H9 (cell line): ENCODE measurements around the gene SLC12A8. TPM values are rescaled to one million over a fixed set of nuclear protein-coding genes. Genes with fewer than 3 reads are reported as not detected.

ENCODE experiments used
- DNase-seq: peaks from one replicate; pipeline ENCODE4 v3.0.0-alpha.2; 2017
- H2AFZ ChIP-seq: one replicate; pipeline ENCODE4 v1.6.1; 2013; ENCODE audit warnings: mild to moderate bottlenecking, low read length, control low read depth, moderate library complexity
- H2AK5ac ChIP-seq: 2 replicates; pipeline ENCODE4 v1.6.1; 2013; ENCODE audit warnings: low read length, control low read depth, mixed read lengths; ENCODE audit not compliant: insufficient read length
- H2BK120ac ChIP-seq: one replicate; pipeline ENCODE4 v1.6.1; 2013; ENCODE audit warnings: low read depth, mild to moderate bottlenecking, low read length, control low read depth, inconsistent platforms; ENCODE audit not compliant: poor library complexity, severe bottlenecking
- H2BK12ac ChIP-seq: 2 replicates; pipeline ENCODE4 v1.6.1; 2013; ENCODE audit warnings: low read length, control low read depth, mixed read lengths, low read depth; ENCODE audit not compliant: insufficient read length
- H2BK15ac ChIP-seq: 2 replicates; pipeline ENCODE4 v1.6.1; 2013; ENCODE audit warnings: low read depth, low read length, control low read depth
- H2BK20ac ChIP-seq: one replicate; pipeline ENCODE4 v1.6.1; 2013; ENCODE audit warnings: low read depth, mild to moderate bottlenecking, low read length, control low read depth, inconsistent platforms; ENCODE audit not compliant: poor library complexity, severe bottlenecking
- H2BK5ac ChIP-seq: 2 replicates; pipeline ENCODE4 v1.6.1; 2013; ENCODE audit warnings: low read length, control low read depth, mixed read lengths; ENCODE audit not compliant: insufficient read length
- H3K14ac ChIP-seq: 2 replicates; pipeline ENCODE4 v1.6.1; 2013; ENCODE audit warnings: low read length, control low read depth; ENCODE audit not compliant: insufficient read depth
- H3K18ac ChIP-seq: 2 replicates; pipeline ENCODE4 v1.6.1; 2013; ENCODE audit warnings: low read depth, mild to moderate bottlenecking, mixed read lengths, low read length, control low read depth; ENCODE audit not compliant: insufficient read length
- H3K23ac ChIP-seq: 2 replicates; pipeline ENCODE4 v1.6.1; 2013; ENCODE audit warnings: low read length, control low read depth, mixed read lengths, low read depth; ENCODE audit not compliant: insufficient read length
- H3K23me2 ChIP-seq: 2 replicates; pipeline ENCODE4 v1.6.1; 2013; ENCODE audit warnings: low read depth, mild to moderate bottlenecking, mixed read lengths, low read length, control low read depth; ENCODE audit not compliant: insufficient read length, poor library complexity, severe bottlenecking
- H3K27ac ChIP-seq: 2 replicates; pipeline ENCODE4 v1.5.1; 2013; ENCODE audit warnings: low read length, control low read depth, mixed read lengths, low read depth; ENCODE audit not compliant: insufficient read length
- H3K27me3 ChIP-seq: 2 replicates; pipeline ENCODE4 v1.6.1; 2013; ENCODE audit warnings: low read length, control low read depth, inconsistent platforms; ENCODE audit not compliant: insufficient read depth
- H3K4ac ChIP-seq: 2 replicates; pipeline ENCODE4 v1.6.1; 2013; ENCODE audit warnings: low read depth, mild to moderate bottlenecking, control low read depth, inconsistent platforms, low read length, moderate library complexity
- H3K4me1 ChIP-seq: 2 replicates; pipeline ENCODE4 v1.6.1; 2013; ENCODE audit warnings: low read length, control low read depth, inconsistent platforms; ENCODE audit not compliant: insufficient read depth
- H3K4me2 ChIP-seq: 2 replicates; pipeline ENCODE4 v1.6.1; 2013; ENCODE audit warnings: low read length, control low read depth, mixed read lengths; ENCODE audit not compliant: insufficient read length, insufficient read depth
- H3K56ac ChIP-seq: 2 replicates; pipeline ENCODE4 v1.6.1; 2013; ENCODE audit warnings: low read depth, mild to moderate bottlenecking, mixed read lengths, low read length, control low read depth; ENCODE audit not compliant: insufficient read length
- H3K79me1 ChIP-seq: 2 replicates; pipeline ENCODE4 v1.6.1; 2013; ENCODE audit warnings: low read depth, mild to moderate bottlenecking, moderate library complexity, low read length, control low read depth, inconsistent platforms; ENCODE audit not compliant: insufficient read depth, poor library complexity, severe bottlenecking
- H3K79me2 ChIP-seq: 2 replicates; pipeline ENCODE4 v1.6.1; 2013; ENCODE audit warnings: low read length, control low read depth, inconsistent platforms; ENCODE audit not compliant: insufficient read depth
- H3K9ac ChIP-seq: 2 replicates; pipeline ENCODE4 v1.6.1; 2013; ENCODE audit warnings: low read length, control low read depth, mixed read lengths; ENCODE audit not compliant: insufficient read length; ENCODE audit errors: extremely low read depth
- H3K9me3 ChIP-seq: one replicate; pipeline ENCODE4 v1.6.1; 2013; ENCODE audit warnings: low read depth, low read length, inconsistent platforms; ENCODE audit not compliant: control insufficient read depth
- H3T11ph ChIP-seq: one replicate; pipeline ENCODE4 v1.6.1; 2013; ENCODE audit warnings: mild to moderate bottlenecking, low read length, control low read depth, inconsistent platforms
- H4K20me1 ChIP-seq: one replicate; pipeline ENCODE4 v1.6.1; 2013; ENCODE audit not compliant: control insufficient read depth, insufficient read length, insufficient read depth
- H4K5ac ChIP-seq: 2 replicates; pipeline ENCODE4 v1.6.1; 2013; ENCODE audit warnings: low read depth, mild to moderate bottlenecking, mixed read lengths, low read length, control low read depth; ENCODE audit not compliant: insufficient read length
- H4K8ac ChIP-seq: replicated peaks from 2 replicates; pipeline ENCODE4 v1.6.1; 2013; ENCODE audit warnings: low read length, control low read depth, mixed read lengths, low read depth; ENCODE audit not compliant: insufficient read length
- H4K91ac ChIP-seq: 2 replicates; pipeline ENCODE4 v1.6.1; 2013; ENCODE audit warnings: low read depth, mild to moderate bottlenecking, moderate library complexity, mixed read lengths, low read length, control low read depth; ENCODE audit not compliant: insufficient read length
- H3K27ac Mint-ChIP-seq, 3 experiments: 2 replicates in 2 of 3; 3 replicates in 1 of 3; pipeline ENCODE4 v1.8.0; 2020 to 2021; ENCODE audit warnings: mixed read lengths in 3 of 3, mild to moderate bottlenecking in 1 of 3, moderate library complexity in 1 of 3
- H3K27me3 Mint-ChIP-seq: 2 replicates; pipeline ENCODE4 v1.8.0; 2021; ENCODE audit warnings: low read depth, mild to moderate bottlenecking, moderate library complexity, mixed read lengths
- H3K36me3 Mint-ChIP-seq, 3 experiments: 2 replicates in 2 of 3; 3 replicates in 1 of 3; pipeline ENCODE4 v1.8.0; 2020 to 2021; ENCODE audit warnings: low read depth in 3 of 3, mixed read lengths in 3 of 3; ENCODE audit not compliant: insufficient read depth in 1 of 3
- H3K4me1 Mint-ChIP-seq, 2 experiments: 2 replicates each; pipeline ENCODE4 v1.8.0; 2020; ENCODE audit warnings: mixed read lengths in 2 of 2
- H3K4me3 Mint-ChIP-seq, 2 experiments: 2 replicates in 1 of 2; 3 replicates in 1 of 2; pipeline ENCODE4 v1.8.0; 2020 to 2021; ENCODE audit warnings: mild to moderate bottlenecking in 2 of 2, mixed read lengths in 2 of 2, moderate library complexity in 1 of 2
- H3K9me3 Mint-ChIP-seq, 2 experiments: 2 replicates in 1 of 2; 3 replicates in 1 of 2; pipeline ENCODE4 v1.8.0; 2020; ENCODE audit warnings: mild to moderate bottlenecking in 2 of 2, mixed read lengths in 2 of 2, moderate library complexity in 1 of 2
- WGBS: extraction: QIAGEN DNeasy Blood & Tissue Kit; methylation state at CpG from one replicate; pipeline ENCODE4 v1.1.7; 2013; ENCODE audit warnings: missing lambda C conversion rate, low lambda C conversion rate, mixed read lengths; ENCODE audit not compliant: insufficient read length; ENCODE audit errors: extremely low coverage; 5-methylcytosine and 5-hydroxymethylcytosine counted together
- total RNA-seq: library from RNA; stranded (reverse); gene quantifications from 2 replicates; pipeline ENCODE4 v1.2.1, GENCODE V29; 2021
- TF ChIP-seq, protein P1 (sequence below): fragments of 200-600 bp; sonication (generic); conservative IDR thresholded peaks from 3 replicates; pipeline ENCODE4 v1.8.0; 2021; ENCODE audit warnings: antibody characterized with exemption, mild to moderate bottlenecking

The SLC12A8 gene
- total RNA-seq, 1 experiment from 2014 or later = 8.2 TPM

DNA sequence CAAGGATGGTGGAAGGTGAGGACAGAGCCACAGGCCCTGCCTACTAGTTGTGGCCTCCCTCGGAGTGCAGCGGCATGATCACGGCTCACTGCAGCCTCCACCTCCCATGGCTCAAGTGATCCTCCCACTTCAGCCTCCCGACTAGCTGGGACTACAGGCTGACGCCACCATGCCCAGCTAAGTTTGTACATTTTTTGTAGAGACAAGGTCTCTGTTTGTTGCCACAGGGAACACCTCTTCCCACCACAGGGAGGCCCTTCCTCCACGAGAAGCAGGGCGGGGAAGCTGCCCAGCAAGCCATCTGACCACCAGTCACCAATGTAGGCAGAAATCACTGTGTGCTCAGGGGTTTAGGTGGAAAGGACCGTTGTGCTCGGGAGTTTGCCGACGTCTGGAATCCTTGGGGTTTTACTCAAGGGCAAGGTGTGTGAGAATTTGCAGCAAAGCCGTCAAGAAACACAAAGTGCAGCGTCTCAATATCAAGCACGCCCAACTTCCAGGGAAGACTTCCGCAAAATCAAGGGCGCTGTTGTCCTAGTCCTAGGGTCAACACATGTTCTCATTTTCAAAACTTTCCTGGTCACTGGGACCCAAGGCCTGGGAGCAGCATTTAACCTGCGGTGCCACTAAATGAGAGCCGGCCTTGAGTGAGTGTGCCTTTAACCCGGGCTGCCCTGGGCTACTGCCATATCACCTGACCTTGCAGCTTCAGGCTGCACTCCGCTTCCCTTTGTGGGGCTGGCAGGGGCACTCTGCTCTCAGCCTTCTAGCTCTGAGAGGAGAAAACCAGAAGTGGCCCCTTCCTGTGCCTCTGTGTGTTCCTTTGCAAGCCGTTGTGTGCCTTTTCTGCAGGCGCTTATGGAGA is 65.7 kb downstream of the SLC12A8 start:
- no peaks in the 10 kb centered on the region for H3K9me3 ChIP-seq
- Mint-ChIP-seq H3K4me1 (peaks cover 46 to 63% of the 10 kb centered on the region in 2 experiments), H3K36me3 (no peaks in the 10 kb centered on the region), H3K9me3 (no peaks in the 10 kb centered on the region), H3K27me3 (peaks cover 14% of the 10 kb centered on the region), H3K4me3 (no peak overlapping the region), H3K27ac (peak overlapping the region in 2 of 3 experiments; percentile 9 to 31; a peak in 1 of 7 replicates)
- H4K91ac ChIP-seq = no peak overlapping the region
- no peak overlapping the region for H3K4me2 ChIP-seq
- DNase-seq = no peak
- no peaks in the 10 kb centered on the region for H3K27me3 ChIP-seq
- H3K18ac ChIP-seq = peak overlapping the region; percentile 14
- no peaks in the 10 kb centered on the region for H3K79me1 ChIP-seq
- no peak overlapping the region for H2AK5ac ChIP-seq
- H2BK20ac ChIP-seq = no peak overlapping the region
- no peak overlapping the region for H2BK12ac ChIP-seq
- H3K23me2 ChIP-seq = no peaks in the 10 kb centered on the region
- no peak overlapping the region for H4K8ac ChIP-seq
- no peak overlapping the region for H2BK120ac ChIP-seq
- H2AFZ ChIP-seq = no peak overlapping the region
- H3K9ac ChIP-seq = no peak overlapping the region
- H2BK5ac ChIP-seq = no peak overlapping the region
- peaks cover 11% of the 10 kb centered on the region; the same call in 1 of the 2 replicates for H3K4me1 ChIP-seq
- no peak overlapping the region for H3T11ph ChIP-seq
- H2BK15ac ChIP-seq = no peak overlapping the region
- no peak overlapping the region for H3K56ac ChIP-seq
- no peaks in the 10 kb centered on the region for H3K79me2 ChIP-seq
- TF ChIP-seq, protein P1, sequence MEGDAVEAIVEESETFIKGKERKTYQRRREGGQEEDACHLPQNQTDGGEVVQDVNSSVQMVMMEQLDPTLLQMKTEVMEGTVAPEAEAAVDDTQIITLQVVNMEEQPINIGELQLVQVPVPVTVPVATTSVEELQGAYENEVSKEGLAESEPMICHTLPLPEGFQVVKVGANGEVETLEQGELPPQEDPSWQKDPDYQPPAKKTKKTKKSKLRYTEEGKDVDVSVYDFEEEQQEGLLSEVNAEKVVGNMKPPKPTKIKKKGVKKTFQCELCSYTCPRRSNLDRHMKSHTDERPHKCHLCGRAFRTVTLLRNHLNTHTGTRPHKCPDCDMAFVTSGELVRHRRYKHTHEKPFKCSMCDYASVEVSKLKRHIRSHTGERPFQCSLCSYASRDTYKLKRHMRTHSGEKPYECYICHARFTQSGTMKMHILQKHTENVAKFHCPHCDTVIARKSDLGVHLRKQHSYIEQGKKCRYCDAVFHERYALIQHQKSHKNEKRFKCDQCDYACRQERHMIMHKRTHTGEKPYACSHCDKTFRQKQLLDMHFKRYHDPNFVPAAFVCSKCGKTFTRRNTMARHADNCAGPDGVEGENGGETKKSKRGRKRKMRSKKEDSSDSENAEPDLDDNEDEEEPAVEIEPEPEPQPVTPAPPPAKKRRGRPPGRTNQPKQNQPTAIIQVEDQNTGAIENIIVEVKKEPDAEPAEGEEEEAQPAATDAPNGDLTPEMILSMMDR = no peak
- no peak overlapping the region for H3K27ac ChIP-seq
- H3K14ac ChIP-seq = peak overlapping the region; percentile 50; the same call in 1 of the 2 replicates
- H3K23ac ChIP-seq = no peak overlapping the region
- no CpG with 5 or more reads among the region's 22 CpGs for WGBS
- H4K20me1 ChIP-seq = no peaks in the 10 kb centered on the region
- no peak overlapping the region for H3K4ac ChIP-seq
- H4K5ac ChIP-seq = no peak overlapping the region
